OCI-LY1 (cell line): ENCODE measurements around the gene EEPD1.

Experiments
- H2AFZ ChIP-seq: fragments of 200-600 bp; sonication (generic), shearing (Covaris generic); 2 replicates; pipeline ENCODE4 v1.6.0; 2014; ENCODE audit warnings: antibody characterized with exemption, mild to moderate bottlenecking, low read length
- H3F3A ChIP-seq: fragments of 200-600 bp; sonication (generic), shearing (Covaris generic); 2 replicates; pipeline ENCODE4 v1.6.0; 2014; ENCODE audit warnings: mild to moderate bottlenecking, antibody characterized with exemption, low read length, moderate library complexity; ENCODE audit not compliant: insufficient read depth
- H3K27ac ChIP-seq: fragments of 200-600 bp; sonication (generic); 2 replicates; pipeline ENCODE4 v1.5.1; 2014; ENCODE audit warnings: low read length, mixed run types, mild to moderate bottlenecking, low read depth; ENCODE audit not compliant: poor library complexity, severe bottlenecking
- H3K27me3 ChIP-seq: fragments of 200-600 bp; sonication (generic); 2 replicates; pipeline ENCODE4 v1.6.0; 2014; ENCODE audit warnings: antibody characterized with exemption, mild to moderate bottlenecking, low read length, moderate library complexity; ENCODE audit not compliant: insufficient read depth
- H3K36me3 ChIP-seq: fragments of 200-600 bp; sonication (generic); 2 replicates; pipeline ENCODE4 v1.6.1; 2014; ENCODE audit warnings: mild to moderate bottlenecking, antibody characterized with exemption, low read length, moderate library complexity, mixed read lengths; ENCODE audit not compliant: insufficient read depth
- H3K4me1 ChIP-seq: fragments of 200-600 bp; sonication (generic); 2 replicates; pipeline ENCODE4 v1.5.1; 2014; ENCODE audit warnings: mild to moderate bottlenecking, low read length, moderate library complexity; ENCODE audit not compliant: insufficient read depth, severe bottlenecking
- H3K4me2 ChIP-seq: fragments of 200-600 bp; sonication (generic), shearing (Covaris generic); 2 replicates; pipeline ENCODE4 v1.6.1; 2014; ENCODE audit warnings: low read length
- H3K4me3 ChIP-seq: fragments of 200-600 bp; sonication (generic); 2 replicates; pipeline ENCODE4 v1.5.1; 2014; ENCODE audit warnings: low read length, low read depth, mild to moderate bottlenecking, mixed read lengths; ENCODE audit not compliant: poor library complexity, severe bottlenecking
- H3K79me2 ChIP-seq: fragments of 200-600 bp; shearing (Covaris generic); 2 replicates; pipeline ENCODE4 v1.6.1; 2016; ENCODE audit warnings: mixed run types, low read length, mixed read lengths; ENCODE audit not compliant: insufficient read depth
- H3K9ac ChIP-seq: fragments of 200-600 bp; sonication (generic), shearing (Covaris generic); 2 replicates; pipeline ENCODE4 v1.6.1; 2014; ENCODE audit warnings: mild to moderate bottlenecking, low read length, mixed read lengths
- H3K9me2 ChIP-seq: fragments of 200-600 bp; sonication (generic), shearing (Covaris generic); 2 replicates; pipeline ENCODE4 v1.6.1; 2014; ENCODE audit warnings: low read depth, mild to moderate bottlenecking, low read length, mixed read lengths
- H3K9me3 ChIP-seq: fragments of 200-600 bp; shearing (Covaris generic); 2 replicates; pipeline ENCODE4 v1.6.1; 2014; ENCODE audit warnings: low read length, mixed read lengths
- H4K20me1 ChIP-seq: fragments of 200-600 bp; sonication (generic), shearing (Covaris generic); 2 replicates; pipeline ENCODE4 v1.6.0; 2016; ENCODE audit warnings: mild to moderate bottlenecking, low read length; ENCODE audit not compliant: insufficient read depth
- CTCF ChIP-seq: fragments of 200-600 bp; sonication (generic), shearing (Covaris generic); IDR thresholded peaks from 2 replicates; pipeline ENCODE4 v1.5.1; 2017; ENCODE audit warnings: mild to moderate bottlenecking, antibody characterized with exemption, low read length, moderate library complexity, mixed read lengths
- EZH2 ChIP-seq: fragments of 200-600 bp; sonication (generic), shearing (Covaris generic); IDR thresholded peaks from 2 replicates; pipeline ENCODE4 v1.8.0; 2017; ENCODE audit warnings: borderline replicate concordance, mixed run types, mild to moderate bottlenecking, antibody characterized with exemption, low read length, moderate library complexity, mixed read lengths

Gene EEPD1

GRCh38 chr7:36135700-36136099, 17.4 kb upstream of the EEPD1 start:
- no peaks in the 10 kb centered on the region for H4K20me1 ChIP-seq
- H3K9ac ChIP-seq, result no peak overlapping the region
- H3K4me3 ChIP-seq, result no peak overlapping the region
- H2AFZ ChIP-seq, result no peak overlapping the region
- no peaks in the 10 kb centered on the region for H3K36me3 ChIP-seq
- no peaks in the 10 kb centered on the region for H3K79me2 ChIP-seq
- H3F3A ChIP-seq, result no peaks in the 10 kb centered on the region
- no peaks in the 10 kb centered on the region for H3K9me2 ChIP-seq
- H3K27ac ChIP-seq, result no peak overlapping the region
- no peaks in the 10 kb centered on the region for H3K9me3 ChIP-seq
- TF ChIP-seq EZH2 (no peak), CTCF (no peak)
- no peaks in the 10 kb centered on the region for H3K4me1 ChIP-seq
- H3K4me2 ChIP-seq, result no peak overlapping the region
- H3K27me3 ChIP-seq, result no peaks in the 10 kb centered on the region

- no peaks in the 10 kb centered on the region for H3K9me2 ChIP-seq
- H2AFZ ChIP-seq, result no peak overlapping the region
- H3K4me2 ChIP-seq, result no peak overlapping the region
- no peaks in the 10 kb centered on the region for H3K9me3 ChIP-seq
- H3F3A ChIP-seq, result no peaks in the 10 kb centered on the region
- H4K20me1 ChIP-seq, result no peaks in the 10 kb centered on the region
- no peaks in the 10 kb centered on the region for H3K4me1 ChIP-seq
- H3K79me2 ChIP-seq, result no peaks in the 10 kb centered on the region
- TF ChIP-seq CTCF (no peak), EZH2 (no peak)
- no peak overlapping the region for H3K27ac ChIP-seq
- no peaks in the 10 kb centered on the region for H3K36me3 ChIP-seq
- H3K9ac ChIP-seq, result no peak overlapping the region
- H3K27me3 ChIP-seq, result no peaks in the 10 kb centered on the region
- H3K4me3 ChIP-seq, result no peak overlapping the region
Measured at GRCh38 chr7:36137258-36137657, 15.8 kb upstream of the EEPD1 start.

GRCh38 chr7:36137754-36138153, 15.3 kb upstream of the EEPD1 start:
- no peaks in the 10 kb centered on the region for H3K4me1 ChIP-seq
- no peaks in the 10 kb centered on the region for H3K79me2 ChIP-seq
- no peaks in the 10 kb centered on the region for H4K20me1 ChIP-seq
- no peak overlapping the region for H3K4me3 ChIP-seq
- H3K27me3 ChIP-seq, result no peaks in the 10 kb centered on the region
- H3K36me3 ChIP-seq, result no peaks in the 10 kb centered on the region
- TF ChIP-seq EZH2, result no peak
- TF ChIP-seq CTCF, result no peak
- H3K9me2 ChIP-seq, result no peaks in the 10 kb centered on the region
- H3K27ac ChIP-seq, result no peak overlapping the region
- no peak overlapping the region for H3K4me2 ChIP-seq
- no peaks in the 10 kb centered on the region for H3K9me3 ChIP-seq
- no peaks in the 10 kb centered on the region for H3F3A ChIP-seq
- H3K9ac ChIP-seq, result no peak overlapping the region
- no peak overlapping the region for H2AFZ ChIP-seq
